ENCODE data around the gene FGD3. TPM values are rescaled to one million over a fixed set of nuclear protein-coding genes. Genes with fewer than 3 reads are reported as not detected.
"Not testable (repeated sequence)": the region's sequence is repeated elsewhere in the genome, so short reads cannot be mapped to it uniquely, and the experiment has no call there.

Gene FGD3
- total and polyA plus RNA-seq, 9 of the 15 experiments (the other 6 are each of a cell fraction or from before 2014, with no cell fraction given) = 0.07 to 1.3 (median 0.29) TPM

- H2AFZ ChIP-seq (ENCODE audit: low read depth, low read length) = peak overlapping the region; percentile 74; the same call in 1 of the 2 replicates
- ATAC-seq; in situ Hi-C loops (cut with MboI); H3K36me3 ChIP-seq (ENCODE audit: control insufficient read depth, insufficient read depth, low read length); H3K9me3 ChIP-seq (replicated peaks; ENCODE audit: control insufficient read depth, insufficient read depth, low read depth, low read length); H3K4me2 ChIP-seq (ENCODE audit: insufficient read depth, low read length); H3K9ac ChIP-seq (ENCODE audit: insufficient read depth in 1 of 2, low read depth in 2 of 2, low read length in 2 of 2); H3K27ac ChIP-seq (ENCODE audit: extremely low read depth, low read depth, low read length); DNase-seq (ENCODE audit: extremely low read depth in 1 of 4, low spot score in 3 of 4); H3K4me1 ChIP-seq (replicated peaks in 1 of 2; ENCODE audit: control insufficient read depth in 2 of 2, insufficient read depth in 2 of 2, low read length in 2 of 2); H3K4me3 ChIP-seq; H3K9me1 ChIP-seq (ENCODE audit: control insufficient read depth, insufficient read depth, low read length); intact Hi-C loops (cut with micrococcal nuclease); H3K27me3 ChIP-seq (ENCODE audit: control insufficient read depth in 2 of 2, insufficient read depth in 2 of 2, low read length in 2 of 2); H3K79me2 ChIP-seq (ENCODE audit: control insufficient read depth, insufficient read depth, low read length); FAIRE-seq; CTCF ChIA-PET (ENCODE audit: low intra/inter-chr PET ratio); POLR2A ChIA-PET; BruUV-seq (replicated peaks); H4K20me1 ChIP-seq (replicated peaks; ENCODE audit: control insufficient read depth, insufficient read depth, low read length): not testable (repeated sequence)
- TF ChIP-seq NR2C1 (IDR thresholded peaks at IDR 0.05) (peak; percentile 86), NR2C1 (tag; IDR thresholded peaks at IDR 0.05) (peak; percentile 79)
- 51% methylated on average over 6 of the region's 6 CpGs for WGBS (ENCODE audit: insufficient coverage, low coverage, missing lambda C conversion rate)
Observed at GRCh38 chr9:92905137-92905536, 42.2 kb upstream of the FGD3 start.

- POLR2A ChIA-PET = interaction anchor here (1.1 kb wide), 1 partner anchor 54 kb away, joined by 3 read pairs; no protein-coding TSS in a partner anchor
- BruUV-seq (replicated peaks) = no TSS peak
- TF ChIP-seq ADNP (tag; IDR thresholded peaks at IDR 0.05) (no peak), SAP30 (IDR thresholded peaks at IDR 0.05; ENCODE audit: borderline replicate concordance, insufficient read depth, low read depth, low read length, poor library complexity, severe bottlenecking) (no peak), ZNF75A (CRISPR knock-in tag; IDR thresholded peaks at IDR 0.05) (no peak), TAF1 (IDR thresholded peaks at IDR 0.05; ENCODE audit: control insufficient read depth, extremely low read depth, insufficient read depth, low read length, severe bottlenecking) (no peak), PTBP1 (IDR thresholded peaks at IDR 0.05; ENCODE audit: low read depth, low read length) (no peak), ELK3 (CRISPR knock-in tag; IDR thresholded peaks at IDR 0.05) (no peak), ZBTB33 (CRISPR knock-in tag; IDR thresholded peaks at IDR 0.05) (no peak), HDAC2 (IDR thresholded peaks at IDR 0.05) (no peak)
Observed at GRCh38 chr9:92911511-92912475, 35.5 kb upstream of the FGD3 start.

More at GRCh38 chr9:92911511-92912475, 35.5 kb upstream of the FGD3 start:
- in situ Hi-C loops (cut with MboI) = no loop called here
- Histone ChIP-seq H3K9me1 (ENCODE audit: control insufficient read depth, insufficient read depth, low read length) (no peaks in the 10 kb centered on the region), H3K9me3 (replicated peaks; ENCODE audit: control insufficient read depth, insufficient read depth, low read depth, low read length) (no peaks in the 10 kb centered on the region), H3K4me3 (no peak overlapping the region), H3K79me2 (ENCODE audit: control insufficient read depth, insufficient read depth, low read length) (no peaks in the 10 kb centered on the region), H3K4me1 (replicated peaks in 1 of 2; ENCODE audit: control insufficient read depth in 2 of 2, insufficient read depth in 2 of 2, low read length in 2 of 2) (peaks cover 0 to 7% of the 10 kb centered on the region in 2 experiments; a peak in 1 of 5 replicates), H3K27ac (ENCODE audit: extremely low read depth, low read depth, low read length) (no peak overlapping the region), H3K4me2 (ENCODE audit: insufficient read depth, low read length) (no peak overlapping the region), H2AFZ (ENCODE audit: low read depth, low read length) (no peak overlapping the region), H3K36me3 (ENCODE audit: control insufficient read depth, insufficient read depth, low read length) (no peaks in the 10 kb centered on the region), H3K27me3 (ENCODE audit: control insufficient read depth in 2 of 2, insufficient read depth in 2 of 2, low read length in 2 of 2) (peaks cover 29 to 45% of the 10 kb centered on the region in 2 experiments), H4K20me1 (replicated peaks; ENCODE audit: control insufficient read depth, insufficient read depth, low read length) (0 out of 2 replicates have a peak, but pooled peaks cover 3% of the 10 kb centered on the region), H3K9ac (ENCODE audit: insufficient read depth in 1 of 2, low read depth in 2 of 2, low read length in 2 of 2) (no peak overlapping the region)
- DNase-seq (ENCODE audit: extremely low read depth in 1 of 4, low spot score in 3 of 4) (no peak), ATAC-seq (no peak), FAIRE-seq (no peak)
- CTCF ChIA-PET (ENCODE audit: low intra/inter-chr PET ratio) = no interaction called here
- intact Hi-C loops (cut with micrococcal nuclease) = no loop called here
- WGBS (ENCODE audit: insufficient coverage, low coverage, missing lambda C conversion rate) = 4% methylated on average over 11 of the region's 11 CpGs

Data from K562 (cell line).